Measurements from ENCODE around the gene FAM174B. TPM values are rescaled to one million over a fixed set of nuclear protein-coding genes. Genes with fewer than 3 reads are reported as not detected.
A peak's percentile ranks its signal among the peaks of the same experiment; 100 is the strongest.

FAM174B gene
- total RNA-seq, 4 donors from 2014 or later = 51.9 to 69.4 (median 61.4) TPM

DNA sequence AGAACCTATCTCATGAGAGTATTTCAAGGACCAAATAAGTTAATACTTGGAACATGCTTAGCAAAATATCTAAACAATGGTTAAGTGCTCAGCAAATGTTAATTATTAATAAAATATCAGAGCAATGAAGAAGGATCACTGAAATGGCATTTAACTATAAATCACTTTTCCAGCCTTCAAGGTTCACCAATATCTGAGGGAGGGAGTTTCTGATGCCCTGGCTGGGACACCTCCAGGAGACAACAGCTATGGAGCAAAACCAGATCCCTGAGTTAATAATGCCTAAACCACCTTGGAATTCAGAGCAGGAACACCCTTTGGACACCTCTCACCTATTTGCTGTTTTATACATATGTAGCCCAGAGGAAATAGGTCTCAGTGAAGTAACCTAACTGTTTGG is 6.4 kb upstream of the FAM174B start:
- Histone ChIP-seq H3K27me3 (no peaks in the 10 kb centered on the region), H3K36me3 (no peaks in the 10 kb centered on the region), H3K4me1 (peaks cover 21 to 29% of the 10 kb centered on the region in 2 donors), H3K4me3 (replicated peaks in 1 of 3) (no peak overlapping the region), H3K9me3 (no peaks in the 10 kb centered on the region), H3K27ac (no peak overlapping the region)
- DNase-seq = no peak
- intact Hi-C loops (cut with DNase I) = no loop called here
- no peak for TF ChIP-seq POLR2A (IDR thresholded peaks at IDR 0.05)
- TF ChIP-seq, protein P1, sequence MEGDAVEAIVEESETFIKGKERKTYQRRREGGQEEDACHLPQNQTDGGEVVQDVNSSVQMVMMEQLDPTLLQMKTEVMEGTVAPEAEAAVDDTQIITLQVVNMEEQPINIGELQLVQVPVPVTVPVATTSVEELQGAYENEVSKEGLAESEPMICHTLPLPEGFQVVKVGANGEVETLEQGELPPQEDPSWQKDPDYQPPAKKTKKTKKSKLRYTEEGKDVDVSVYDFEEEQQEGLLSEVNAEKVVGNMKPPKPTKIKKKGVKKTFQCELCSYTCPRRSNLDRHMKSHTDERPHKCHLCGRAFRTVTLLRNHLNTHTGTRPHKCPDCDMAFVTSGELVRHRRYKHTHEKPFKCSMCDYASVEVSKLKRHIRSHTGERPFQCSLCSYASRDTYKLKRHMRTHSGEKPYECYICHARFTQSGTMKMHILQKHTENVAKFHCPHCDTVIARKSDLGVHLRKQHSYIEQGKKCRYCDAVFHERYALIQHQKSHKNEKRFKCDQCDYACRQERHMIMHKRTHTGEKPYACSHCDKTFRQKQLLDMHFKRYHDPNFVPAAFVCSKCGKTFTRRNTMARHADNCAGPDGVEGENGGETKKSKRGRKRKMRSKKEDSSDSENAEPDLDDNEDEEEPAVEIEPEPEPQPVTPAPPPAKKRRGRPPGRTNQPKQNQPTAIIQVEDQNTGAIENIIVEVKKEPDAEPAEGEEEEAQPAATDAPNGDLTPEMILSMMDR (IDR thresholded peaks at IDR 0.05) = no peak

DNA sequence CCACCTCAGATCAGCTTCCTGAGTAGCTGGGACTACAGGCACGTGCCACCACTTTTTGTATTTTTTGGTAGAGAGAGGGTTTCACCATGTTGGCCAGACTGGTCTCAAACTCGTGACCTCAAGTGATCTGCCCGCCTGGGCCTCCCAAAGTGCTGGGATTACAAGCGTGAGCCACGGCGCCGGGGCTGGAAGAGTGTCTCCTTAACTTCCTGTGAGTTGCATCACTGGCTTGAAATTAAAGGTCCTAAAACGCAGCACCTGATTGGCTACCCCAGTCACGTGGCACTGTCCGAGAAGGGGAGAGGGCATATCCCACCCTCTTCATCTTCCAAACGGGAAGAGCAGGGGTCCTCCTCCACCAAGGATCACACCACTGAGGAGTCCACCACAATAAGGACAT is 5.5 kb upstream of the FAM174B start:
- no peaks in the 10 kb centered on the region for H3K9me3 ChIP-seq
- H3K27me3 ChIP-seq = no peaks in the 10 kb centered on the region
- 93 to 94% methylated on average over 11 of the region's 11 CpGs for WGBS, 2 donors
- intact Hi-C loops (cut with DNase I) = no loop called here
- DNase-seq = no peak
- H3K4me1 ChIP-seq = peaks cover 15 to 20% of the 10 kb centered on the region in 2 donors
- H3K4me3 ChIP-seq (replicated peaks in 1 of 3) = no peak overlapping the region
- H3K36me3 ChIP-seq = no peaks in the 10 kb centered on the region
- H3K27ac ChIP-seq = no peak overlapping the region
- TF ChIP-seq, protein P1 (IDR thresholded peaks at IDR 0.05) = no peak
- no peak for TF ChIP-seq POLR2A (IDR thresholded peaks at IDR 0.05)

DNA sequence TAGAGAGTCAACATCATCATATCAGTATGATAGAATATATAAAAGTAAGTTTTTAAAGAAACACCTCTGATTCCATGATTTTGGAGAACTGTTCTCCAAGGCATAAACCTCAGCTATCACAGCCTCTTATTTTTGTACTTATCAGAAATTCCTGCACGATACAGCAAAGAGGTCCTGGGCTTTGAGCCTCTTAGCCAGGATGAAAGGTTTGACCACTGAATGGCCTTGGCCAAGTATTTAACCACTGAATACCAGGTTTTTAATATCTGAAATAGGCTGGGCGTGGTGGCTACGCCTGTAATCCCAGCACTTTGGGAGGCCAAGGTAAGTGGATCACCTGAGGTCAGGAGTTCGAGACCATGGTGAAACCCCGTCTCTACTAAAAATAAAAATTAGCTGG is 1.9 kb upstream of the FAM174B start:
- intact Hi-C loops (cut with DNase I) = no loop called here
- Histone ChIP-seq H3K27ac (no peak overlapping the region), H3K9me3 (no peaks in the 10 kb centered on the region), H3K4me1 (peaks cover 20 to 23% of the 10 kb centered on the region in 2 donors), H3K27me3 (no peaks in the 10 kb centered on the region), H3K36me3 (no peaks in the 10 kb centered on the region), H3K4me3 (replicated peaks in 1 of 3) (no peak overlapping the region)
- no peak for DNase-seq
- WGBS, 2 donors = 90 to 93% methylated on average over 5 of the region's 5 CpGs
- TF ChIP-seq POLR2A (IDR thresholded peaks at IDR 0.05) = no peak
- TF ChIP-seq, protein P1 (IDR thresholded peaks at IDR 0.05) = no peak

DNA sequence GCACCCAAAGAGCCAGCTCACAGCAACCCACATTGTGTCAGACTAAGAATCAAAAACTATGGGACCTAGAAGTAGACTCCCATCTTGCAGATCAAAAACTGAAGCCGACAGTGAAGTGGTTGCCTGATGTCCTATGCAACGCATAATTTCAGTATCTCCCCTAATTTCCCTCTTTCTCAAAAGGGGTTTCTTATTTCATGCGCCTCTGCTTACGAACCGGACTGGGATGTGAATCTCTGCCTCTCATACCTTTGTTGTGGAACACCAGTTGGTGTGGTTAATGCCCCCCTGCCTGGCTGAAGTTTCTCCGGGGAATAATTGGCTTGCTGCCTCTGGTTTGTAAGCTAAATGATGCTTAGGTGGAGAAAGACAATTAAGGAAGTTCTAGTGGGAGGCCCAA is 514 bp upstream of the FAM174B start:
- TF ChIP-seq POLR2A (IDR thresholded peaks at IDR 0.05) = no peak
- TF ChIP-seq, protein P1 (IDR thresholded peaks at IDR 0.05) = no peak
- Histone ChIP-seq H3K4me1 (peaks cover 30% of the 10 kb centered on the region in 2 donors), H3K36me3 (no peaks in the 10 kb centered on the region), H3K4me3 (replicated peaks in 1 of 3) (peak overlapping the region in 2 of 3 donors; percentile 55 to 65), H3K27ac (peak overlapping the region; percentile 82 to 97 (median 86)), H3K27me3 (no peaks in the 10 kb centered on the region), H3K9me3 (no peaks in the 10 kb centered on the region)
- no peak for DNase-seq
- WGBS, 2 donors = 75 to 77% methylated on average over 6 of the region's 6 CpGs
- intact Hi-C loops (cut with DNase I) = no loop called here

DNA sequence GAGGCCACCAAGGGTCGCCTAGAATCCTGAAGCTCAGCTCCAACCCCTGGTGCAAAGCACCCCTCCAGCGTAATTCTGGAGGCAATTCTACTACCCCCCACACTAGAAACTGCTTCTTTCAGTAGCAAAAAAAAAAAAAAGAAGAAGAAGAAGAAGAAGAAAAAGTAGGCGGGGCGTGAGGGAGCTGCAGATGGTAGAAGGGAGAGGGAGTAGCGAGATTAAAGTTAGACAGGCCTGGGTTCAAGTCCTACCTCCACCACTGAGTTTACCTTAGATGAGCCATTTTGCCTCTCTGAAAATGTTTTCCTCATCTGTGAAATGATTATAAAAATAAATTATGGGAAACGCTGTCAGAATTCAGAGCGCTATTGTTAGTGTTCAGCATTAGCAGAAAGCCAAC is 913 bp downstream of the FAM174B start:
- TF ChIP-seq, protein P1 (IDR thresholded peaks at IDR 0.05) = no peak
- no peak for TF ChIP-seq POLR2A (IDR thresholded peaks at IDR 0.05)
- no peaks in the 10 kb centered on the region for H3K9me3 ChIP-seq
- peak overlapping the region in 2 of 3 donors; percentile 55 to 65 for H3K4me3 ChIP-seq (replicated peaks in 1 of 3)
- H3K27me3 ChIP-seq = no peaks in the 10 kb centered on the region
- intact Hi-C loops (cut with DNase I) = no loop called here
- DNase-seq = peak; percentile 44 to 54
- H3K27ac ChIP-seq = peak overlapping the region; percentile 82 to 97 (median 86)
- H3K36me3 ChIP-seq = no peaks in the 10 kb centered on the region
- 38 to 44% methylated on average over 7 of the region's 7 CpGs for WGBS, 2 donors
- H3K4me1 ChIP-seq = peaks cover 40 to 43% of the 10 kb centered on the region in 2 donors

Measured in thyroid gland (tissue), 4 donors.